HG03460 (cell line): ENCODE measurements around the gene CCT6B.
"Not testable (repeated sequence)": the region's sequence is repeated elsewhere in the genome, so short reads cannot be mapped to it uniquely, and the experiment has no call there.

Source experiments
- ATAC-seq: cut with Tn5 transposase; IDR thresholded peaks from one replicate; pipeline ENCODE4 v1.9.1; 2021; ENCODE audit not compliant: unreplicated experiment

Gene CCT6B

GRCh38 chr17:34961093-34961911 is at the start of gene CCT6B, which contains the start of gene ZNF830:
CCT6B (minus strand) TSS chr17:34961460; CDS start chr17:34961393, 67 bp downstream.
ZNF830 (plus strand) TSS chr17:34961540; CDS start chr17:34961567, 27 bp downstream.
- ATAC-seq, result peak; percentile 94

DNA sequence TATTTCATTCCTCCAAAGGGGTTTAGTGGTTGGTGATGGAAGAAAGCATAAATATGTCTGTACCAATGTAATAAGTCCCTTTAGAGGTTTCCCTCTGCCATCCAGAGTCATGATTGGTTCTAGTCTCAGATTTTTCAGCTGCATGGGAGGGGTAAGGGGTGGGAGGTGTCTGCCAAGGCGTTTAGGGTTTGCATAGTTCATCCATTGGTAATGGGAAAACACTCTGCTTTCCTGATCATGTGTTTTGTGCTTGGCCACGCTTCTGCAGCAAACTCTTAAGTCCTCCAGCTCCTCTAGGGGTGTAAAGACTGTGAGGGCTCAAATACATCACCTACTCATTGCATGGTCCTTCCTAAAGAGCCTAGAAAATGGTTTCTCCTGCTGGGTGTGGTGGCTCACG is 48.8 kb upstream of the CCT6B start:
- no peak for ATAC-seq

DNA sequence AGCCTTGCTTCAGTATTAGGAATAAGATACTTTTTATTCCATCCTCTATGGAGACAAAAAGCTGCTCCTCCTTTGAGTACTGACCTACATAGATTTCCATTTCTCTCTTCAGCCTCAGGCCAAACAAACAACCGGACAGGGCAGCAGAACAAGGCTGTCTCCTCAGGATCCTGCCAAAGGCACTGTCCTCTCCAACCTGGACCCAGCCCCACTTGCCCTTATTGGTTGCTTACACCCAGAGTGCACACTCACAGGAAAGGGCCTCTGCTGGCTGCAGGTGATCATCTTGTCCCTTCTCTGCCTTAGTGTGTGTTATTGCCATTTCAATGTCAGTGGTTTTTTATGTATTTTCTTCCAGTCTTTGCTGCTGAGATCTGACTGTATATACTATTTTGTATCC is 45.7 kb upstream of the CCT6B start:
- ATAC-seq, result no peak

DNA sequence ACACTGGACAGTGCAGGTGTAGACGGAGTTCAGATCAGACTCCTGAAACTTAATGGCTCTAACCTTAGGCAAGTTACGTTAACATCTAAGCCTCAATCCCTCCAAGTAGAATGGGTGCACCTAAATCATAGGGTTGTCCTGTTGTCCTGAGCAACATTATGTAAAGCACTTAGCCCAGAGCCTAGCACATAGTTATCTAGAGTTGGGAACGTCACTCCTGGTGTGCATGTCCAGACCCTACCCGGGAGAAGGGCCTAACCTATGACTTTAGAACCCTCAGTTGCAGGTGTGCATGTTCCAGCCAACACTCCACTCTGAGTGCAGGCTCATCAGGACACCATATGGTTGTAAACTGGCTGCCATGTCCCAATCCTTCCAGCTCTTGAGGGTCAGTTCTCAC is 45.1 kb upstream of the CCT6B start:
- ATAC-seq, result no peak

DNA sequence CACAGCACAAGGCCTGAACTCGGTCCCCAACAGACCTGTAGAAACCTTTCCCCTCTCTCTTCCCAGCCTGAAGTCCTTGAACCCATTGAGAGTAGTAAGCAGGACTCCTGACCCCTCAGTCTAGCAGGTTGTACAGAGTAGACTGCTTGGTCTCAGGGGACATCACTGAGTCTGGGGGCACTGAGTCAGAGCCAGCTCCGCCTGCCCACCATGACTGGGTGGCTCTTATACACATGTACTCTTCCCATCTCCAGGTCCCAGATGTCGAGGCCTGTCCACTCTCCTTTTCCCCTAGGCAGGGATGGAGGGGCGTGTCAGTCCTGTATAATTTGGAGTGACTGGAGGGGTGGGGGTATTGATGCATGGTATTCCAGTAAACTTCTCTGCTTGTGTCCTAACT is 42.5 kb upstream of the CCT6B start:
- no peak for ATAC-seq

DNA sequence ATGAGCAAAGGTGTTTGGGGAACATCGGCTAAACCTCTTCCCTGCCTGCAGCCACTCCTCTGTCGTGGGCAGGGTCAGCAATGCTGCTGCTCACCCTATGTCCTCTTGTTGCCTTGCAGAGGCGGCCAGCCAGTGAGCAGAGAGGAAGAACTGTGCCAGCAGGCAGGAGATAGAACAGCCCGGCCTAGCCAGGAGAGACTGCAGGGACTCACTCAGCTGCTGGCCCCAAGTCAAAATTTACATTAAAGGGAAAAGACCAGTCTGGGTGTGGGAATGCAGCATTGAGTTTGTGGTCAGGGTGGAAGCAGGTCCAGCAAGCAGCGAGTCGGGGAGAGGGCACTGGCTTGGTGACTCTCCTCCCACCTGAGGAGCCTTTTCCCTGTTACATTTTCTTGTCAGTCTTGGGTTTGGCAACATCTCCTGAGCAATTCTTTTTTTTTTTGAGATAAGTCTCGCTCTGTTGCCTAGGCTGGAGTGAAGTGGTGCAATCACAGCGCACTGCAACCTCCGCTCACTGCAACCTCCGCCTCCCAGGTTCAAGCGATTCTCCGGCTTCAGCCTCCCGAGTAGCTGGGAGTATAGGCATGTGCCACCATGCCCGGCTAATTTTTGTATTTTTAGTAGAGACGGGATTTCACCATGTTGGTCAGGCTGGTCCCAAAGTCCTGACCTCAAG is 41.8 kb upstream of the CCT6B start:
- no peak for ATAC-seq

GRCh38 chr17:35001549-35001948 is 40.3 kb upstream of the CCT6B start:
- ATAC-seq, result no peak

GRCh38 chr17:35000965-35001364 is 39.7 kb upstream of the CCT6B start:
- not testable (repeated sequence) for ATAC-seq

GRCh38 chr17:34999456-34999855 is 38.2 kb upstream of the CCT6B start:
- ATAC-seq, result no peak

DNA sequence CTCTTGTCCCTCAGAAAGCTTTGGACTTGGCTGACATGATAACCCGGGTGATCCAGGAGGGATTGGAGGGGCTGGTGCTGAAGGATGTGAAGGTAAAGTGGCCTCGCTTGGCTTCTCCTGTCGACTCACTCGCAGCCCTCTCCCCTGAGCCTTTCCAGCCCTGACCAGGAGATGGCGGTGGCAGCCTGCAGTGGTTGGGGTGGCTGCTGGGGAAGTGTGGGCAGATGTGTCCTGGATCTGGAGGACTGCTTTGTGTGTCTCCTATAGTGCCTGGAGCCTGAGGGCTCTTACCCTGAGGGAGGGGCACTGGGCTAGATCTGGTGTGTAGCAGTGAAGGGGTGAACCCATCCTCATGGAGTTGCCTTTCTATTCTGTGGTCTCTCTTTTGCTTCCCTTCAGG is 36.9 kb upstream of the CCT6B start:
- ATAC-seq, result no peak

DNA sequence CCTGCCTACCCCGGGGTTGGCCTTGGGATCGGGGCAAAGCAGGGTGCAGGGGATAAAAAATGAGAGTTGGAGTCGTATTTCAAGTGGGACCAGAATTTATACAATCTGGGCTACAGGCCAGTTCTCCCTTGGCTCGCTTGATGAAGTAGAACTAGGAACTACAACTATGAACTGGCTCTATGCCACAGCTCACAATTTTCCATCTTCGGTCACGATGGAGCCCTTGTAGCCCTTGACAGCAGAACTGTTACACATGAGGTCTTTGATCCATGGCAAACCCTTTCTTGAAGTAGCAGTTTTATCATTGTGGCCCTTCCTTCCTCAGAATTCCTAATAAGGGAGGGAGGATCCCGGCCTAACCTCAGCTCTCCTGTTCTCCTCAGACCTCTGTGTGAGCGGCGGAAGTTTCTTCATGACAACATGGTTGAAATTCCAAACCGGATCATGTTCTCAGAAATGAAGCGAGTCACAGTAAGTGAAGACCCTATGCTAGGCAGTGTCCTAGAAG is 36.1 kb upstream of the CCT6B start:
- no peak for ATAC-seq

- ATAC-seq, result no peak
Observed at GRCh38 chr17:34996422-34997285, 35.4 kb upstream of the CCT6B start.

GRCh38 chr17:34993031-34993430 is 31.8 kb upstream of the CCT6B start:
- ATAC-seq, result no peak

GRCh38 chr17:34991606-34992005 is 30.3 kb upstream of the CCT6B start:
- no peak for ATAC-seq

- no peak for ATAC-seq
Observed at GRCh38 chr17:34990921-34991365, 29.7 kb upstream of the CCT6B start.

GRCh38 chr17:34989473-34989872 is 28.2 kb upstream of the CCT6B start:
- no peak for ATAC-seq

DNA sequence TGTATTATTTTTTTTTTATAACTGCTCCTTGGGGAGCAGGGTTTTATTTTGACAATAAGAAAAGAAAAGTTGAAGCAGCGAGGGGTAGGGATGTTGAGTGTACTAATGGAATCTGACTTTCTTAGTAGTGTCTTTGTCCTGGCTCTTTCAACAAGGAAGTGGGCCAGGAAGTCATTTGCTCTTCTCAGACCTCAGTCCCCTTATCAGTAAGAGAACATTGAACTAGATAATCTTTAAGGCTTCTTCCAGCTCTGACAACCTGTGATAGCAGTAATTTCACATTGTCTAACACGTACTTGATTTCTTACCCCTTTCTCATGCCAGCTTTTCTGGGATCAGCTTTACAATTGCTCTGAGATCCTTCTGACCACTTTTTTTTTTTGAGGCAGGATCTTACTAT is 27.4 kb upstream of the CCT6B start:
- ATAC-seq, result no peak

DNA sequence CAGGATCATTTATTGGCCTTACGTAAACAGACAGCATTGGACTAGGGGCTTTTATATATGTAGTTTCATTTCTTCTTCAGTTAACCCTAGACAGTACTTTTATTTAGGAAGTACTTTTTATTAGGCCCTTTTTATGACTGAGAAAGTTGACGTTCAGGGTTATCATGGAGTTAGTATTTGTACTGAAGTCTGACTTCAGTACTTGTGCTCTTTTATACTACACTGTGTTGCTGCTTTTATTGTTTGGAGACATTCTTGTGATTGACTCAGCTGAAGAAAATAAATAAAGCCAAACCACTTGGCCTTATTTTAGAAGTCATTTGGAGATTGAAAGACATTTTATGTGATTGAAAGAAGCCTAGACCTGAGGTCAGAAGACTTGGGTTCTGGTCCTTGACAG is 26.0 kb upstream of the CCT6B start:
- no peak for ATAC-seq

GRCh38 chr17:34981538-34982241 is 20.4 kb upstream of the CCT6B start:
- no peak for ATAC-seq

DNA sequence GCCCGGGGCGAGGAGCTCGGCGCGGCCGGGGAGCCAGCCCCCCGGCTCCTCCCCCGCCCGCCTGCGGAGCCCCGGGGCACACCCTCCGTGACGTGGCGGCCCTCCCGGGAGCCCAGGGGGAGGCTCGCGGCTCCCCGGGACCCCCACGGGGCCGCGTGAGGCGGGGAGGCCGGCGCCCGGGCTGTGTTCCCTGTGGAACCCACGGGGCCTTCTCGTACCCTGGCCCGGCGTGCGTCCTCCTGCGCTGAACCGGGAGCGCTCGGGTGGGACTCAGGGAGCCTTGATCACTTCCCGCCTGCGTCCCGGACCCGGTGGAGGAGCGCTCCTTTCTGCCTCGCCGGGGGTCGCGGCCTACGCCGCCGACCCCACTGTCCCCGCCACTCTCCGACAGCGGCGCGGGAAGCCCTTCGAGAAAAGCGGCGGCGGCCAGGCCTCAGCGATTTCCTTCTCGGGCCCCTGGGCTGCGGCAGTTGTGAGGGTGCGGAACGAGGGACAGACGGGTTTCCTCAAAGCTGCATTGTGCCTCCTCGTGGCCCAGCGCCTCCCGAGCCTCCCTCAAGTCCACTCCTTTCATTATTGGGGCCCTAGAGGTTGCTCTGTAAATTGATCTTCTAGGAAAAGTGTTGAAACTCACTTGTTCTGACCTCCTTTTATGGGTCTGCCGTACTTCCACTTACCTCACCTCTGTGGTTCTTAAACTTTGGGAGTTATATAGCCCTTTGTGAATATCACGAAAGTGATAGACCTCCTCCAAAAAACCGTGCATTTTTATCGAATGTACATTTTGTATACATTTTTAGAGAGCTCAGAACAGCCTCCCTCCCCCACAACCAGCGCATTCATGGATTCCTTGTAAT is 19.6 kb upstream of the CCT6B start:
- ATAC-seq, result peak; percentile 75
